ENCODE measurements around the gene ATP8B3.

Gene ATP8B3

GRCh38 chr19:1749373-1750342, 62.4 kb downstream of the ATP8B3 start (continued):
- TF ChIP-seq PRDM10 (tag by site-specific recombination; IDR thresholded peaks at IDR 0.05) (0 out of 2 replicates have a peak, but pooled peaks have one; percentile 49), ZSCAN16 (tag by site-specific recombination; IDR thresholded peaks at IDR 0.05) (no peak), ZFHX2 (tag by site-specific recombination; conservative IDR thresholded peaks at IDR 0.05) (no peak), KLF1 (tag by site-specific recombination; IDR thresholded peaks at IDR 0.05) (no peak), ZNF660 (tag by site-specific recombination; IDR thresholded peaks at IDR 0.05) (0 out of 2 replicates have a peak, but pooled peaks have one; percentile 44)

- Histone ChIP-seq H3K27ac (ENCODE audit: extremely low read depth, low read depth, low read length) (no peak overlapping the region; the same call in 1 of the 2 replicates), H3K4me3 (ENCODE audit: low read depth, low read length) (no peak overlapping the region), H3K9me3 (ENCODE audit: control insufficient read depth, insufficient read depth, low read depth, low read length) (no peaks in the 10 kb centered on the region), H3K36me3 (ENCODE audit: control insufficient read depth in 2 of 2, insufficient read depth in 1 of 2, low read length in 2 of 2) (no peaks in the 10 kb centered on the region), H3K4me1 (ENCODE audit: control insufficient read depth, insufficient read depth, low read length) (peaks cover 12% of the 10 kb centered on the region; the same call in 1 of the 2 replicates)
- ChIA-PET CTCF (no interaction called here), POLR2A (interaction anchor here (0.6 kb wide), 1 partner anchor 16 kb away, joined by 3 read pairs; no protein-coding TSS in a partner anchor)
- peak; percentile 56; the same call in 1 of the 2 replicates for TF ChIP-seq ZFP69B (tag by site-specific recombination; IDR thresholded peaks at IDR 0.05)
- TF ChIP-seq ZIC2 (tag by site-specific recombination; IDR thresholded peaks at IDR 0.05), result 0 out of 2 replicates have a peak, but pooled peaks have one; percentile 14
- peak; percentile 43; the same call in 1 of the 2 replicates for TF ChIP-seq GLIS2 (tag by site-specific recombination; IDR thresholded peaks at IDR 0.05)
- TF ChIP-seq, protein P1, sequence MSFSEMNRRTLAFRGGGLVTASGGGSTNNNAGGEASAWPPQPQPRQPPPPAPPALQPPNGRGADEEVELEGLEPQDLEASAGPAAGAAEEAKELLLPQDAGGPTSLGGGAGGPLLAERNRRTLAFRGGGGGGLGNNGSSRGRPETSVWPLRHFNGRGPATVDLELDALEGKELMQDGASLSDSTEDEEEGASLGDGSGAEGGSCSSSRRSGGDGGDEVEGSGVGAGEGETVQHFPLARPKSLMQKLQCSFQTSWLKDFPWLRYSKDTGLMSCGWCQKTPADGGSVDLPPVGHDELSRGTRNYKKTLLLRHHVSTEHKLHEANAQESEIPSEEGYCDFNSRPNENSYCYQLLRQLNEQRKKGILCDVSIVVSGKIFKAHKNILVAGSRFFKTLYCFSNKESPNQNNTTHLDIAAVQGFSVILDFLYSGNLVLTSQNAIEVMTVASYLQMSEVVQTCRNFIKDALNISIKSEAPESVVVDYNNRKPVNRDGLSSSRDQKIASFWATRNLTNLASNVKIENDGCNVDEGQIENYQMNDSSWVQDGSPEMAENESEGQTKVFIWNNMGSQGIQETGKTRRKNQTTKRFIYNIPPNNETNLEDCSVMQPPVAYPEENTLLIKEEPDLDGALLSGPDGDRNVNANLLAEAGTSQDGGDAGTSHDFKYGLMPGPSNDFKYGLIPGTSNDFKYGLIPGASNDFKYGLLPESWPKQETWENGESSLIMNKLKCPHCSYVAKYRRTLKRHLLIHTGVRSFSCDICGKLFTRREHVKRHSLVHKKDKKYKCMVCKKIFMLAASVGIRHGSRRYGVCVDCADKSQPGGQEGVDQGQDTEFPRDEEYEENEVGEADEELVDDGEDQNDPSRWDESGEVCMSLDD (tag by site-specific recombination; IDR thresholded peaks at IDR 0.05), result peak; percentile 64
- TF ChIP-seq, protein P2, sequence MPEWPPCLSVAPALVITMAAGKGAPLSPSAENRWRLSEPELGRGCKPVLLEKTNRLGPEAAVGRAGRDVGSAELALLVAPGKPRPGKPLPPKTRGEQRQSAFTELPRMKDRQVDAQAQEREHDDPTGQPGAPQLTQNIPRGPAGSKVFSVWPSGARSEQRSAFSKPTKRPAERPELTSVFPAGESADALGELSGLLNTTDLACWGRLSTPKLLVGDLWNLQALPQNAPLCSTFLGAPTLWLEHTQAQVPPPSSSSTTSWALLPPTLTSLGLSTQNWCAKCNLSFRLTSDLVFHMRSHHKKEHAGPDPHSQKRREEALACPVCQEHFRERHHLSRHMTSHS (tag by site-specific recombination; IDR thresholded peaks at IDR 0.05), result no peak
- peak; percentile 26; the same call in 1 of the 2 replicates for TF ChIP-seq ZNF76 (tag by site-specific recombination; IDR thresholded peaks at IDR 0.05; ENCODE audit: borderline replicate concordance, low read depth)
- peak; percentile 91 for TF ChIP-seq ZBTB20 (tag by site-specific recombination; IDR thresholded peaks at IDR 0.05)
- TF ChIP-seq ZNF449 (tag by site-specific recombination; IDR thresholded peaks at IDR 0.05), result peak; percentile 83
- TF ChIP-seq ZNF394 (tag by site-specific recombination; IDR thresholded peaks at IDR 0.05; ENCODE audit: borderline replicate concordance), result peak; percentile 20; the same call in 1 of the 2 replicates
- 0 out of 2 replicates have a peak, but pooled peaks have one; percentile 36 for TF ChIP-seq ZNF645 (tag by site-specific recombination; IDR thresholded peaks at IDR 0.05)
- no peak for TF ChIP-seq ZNF571 (tag by site-specific recombination; IDR thresholded peaks at IDR 0.05)
- peak; percentile 98 for TF ChIP-seq ZNF837 (tag by site-specific recombination; IDR thresholded peaks at IDR 0.05)
- TF ChIP-seq ZNF391 (tag by site-specific recombination; IDR thresholded peaks at IDR 0.05; ENCODE audit: borderline replicate concordance, low read depth), result 0 out of 2 replicates have a peak, but pooled peaks have one; percentile 17
- TF ChIP-seq ZNF707 (tag by site-specific recombination; IDR thresholded peaks at IDR 0.05), result 0 out of 2 replicates have a peak, but pooled peaks have one; percentile 13
- TF ChIP-seq ZNF473 (tag by site-specific recombination; IDR thresholded peaks at IDR 0.05), result peak; percentile 91
- TF ChIP-seq, protein P3, sequence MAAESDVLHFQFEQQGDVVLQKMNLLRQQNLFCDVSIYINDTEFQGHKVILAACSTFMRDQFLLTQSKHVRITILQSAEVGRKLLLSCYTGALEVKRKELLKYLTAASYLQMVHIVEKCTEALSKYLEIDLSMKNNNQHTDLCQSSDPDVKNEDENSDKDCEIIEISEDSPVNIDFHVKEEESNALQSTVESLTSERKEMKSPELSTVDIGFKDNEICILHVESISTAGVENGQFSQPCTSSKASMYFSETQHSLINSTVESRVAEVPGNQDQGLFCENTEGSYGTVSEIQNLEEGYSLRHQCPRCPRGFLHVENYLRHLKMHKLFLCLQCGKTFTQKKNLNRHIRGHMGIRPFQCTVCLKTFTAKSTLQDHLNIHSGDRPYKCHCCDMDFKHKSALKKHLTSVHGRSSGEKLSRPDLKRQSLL (tag by site-specific recombination; IDR thresholded peaks at IDR 0.05), result 0 out of 2 replicates have a peak, but pooled peaks have one; percentile 44
- no peak for TF ChIP-seq IKZF3 (tag by site-specific recombination; IDR thresholded peaks at IDR 0.05)
Measured at GRCh38 chr19:1748873-1749341, 63.2 kb downstream of the ATP8B3 start.

Measured in HEK293 (cell line).